Measurements from ENCODE around the gene COL8A2.

The COL8A2 gene

DNA sequence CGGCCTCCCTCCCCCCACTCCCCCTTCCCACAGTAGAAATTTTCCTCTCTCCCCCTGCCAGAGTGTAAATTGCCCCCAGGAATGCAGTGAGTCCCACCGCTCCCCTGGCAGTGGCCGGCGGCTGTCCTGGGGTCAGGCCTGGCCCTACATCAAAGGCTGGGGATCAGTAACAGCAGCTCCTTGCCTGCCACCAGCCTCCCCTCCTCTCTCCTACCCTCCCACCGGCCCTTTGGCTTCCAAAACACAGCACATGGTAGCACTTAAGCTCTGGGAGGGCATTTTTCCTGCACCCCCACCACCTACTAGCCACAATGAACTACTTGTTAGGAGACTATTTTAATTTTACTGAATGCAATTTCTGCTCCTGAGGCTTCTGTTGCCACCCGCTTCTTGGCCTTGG lies 9.0 kb upstream of the COL8A2 start:
- Mint-ChIP-seq H3K4me1 (peaks cover 13% of the 10 kb centered on the region), H3K9me3 (no peaks in the 10 kb centered on the region)
- ATAC-seq: no peak

DNA sequence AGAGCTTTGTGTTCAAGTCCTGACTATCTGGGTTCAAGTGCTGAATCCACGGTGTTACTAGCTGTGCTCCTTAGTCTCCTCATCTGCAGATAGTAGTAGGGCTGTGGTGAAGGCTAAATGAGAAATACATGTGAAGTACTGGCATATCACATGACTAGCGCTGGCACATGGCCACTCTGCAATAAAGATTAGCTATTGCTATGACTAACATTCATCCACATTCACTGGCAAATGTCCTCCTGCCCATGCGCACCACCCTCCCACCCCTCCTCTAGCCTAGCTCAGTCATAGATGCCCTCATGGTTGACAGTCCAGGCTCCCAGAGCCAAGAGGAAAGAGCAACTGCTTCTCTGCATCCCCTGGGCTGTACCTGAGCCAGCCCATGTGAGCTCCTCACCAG lies 8.5 kb upstream of the COL8A2 start:
- H3K4me3 Mint-ChIP-seq: no peak overlapping the region
- ATAC-seq (no peak), DNase-seq (no peak)
- no peaks in the 10 kb centered on the region for H3K27me3 Mint-ChIP-seq
- peaks cover 13% of the 10 kb centered on the region for H3K4me1 Mint-ChIP-seq
- no peaks in the 10 kb centered on the region for H3K9me3 Mint-ChIP-seq
- no peak overlapping the region for H3K27ac Mint-ChIP-seq

More for the DNA sequence above, 9.0 kb upstream of the COL8A2 start:
- peak overlapping the region in 1 of 2 donors; percentile 45 for H3K27ac Mint-ChIP-seq
- H3K4me3 Mint-ChIP-seq: no peak overlapping the region
- DNase-seq: no peak
- H3K27me3 Mint-ChIP-seq: no peaks in the 10 kb centered on the region

DNA sequence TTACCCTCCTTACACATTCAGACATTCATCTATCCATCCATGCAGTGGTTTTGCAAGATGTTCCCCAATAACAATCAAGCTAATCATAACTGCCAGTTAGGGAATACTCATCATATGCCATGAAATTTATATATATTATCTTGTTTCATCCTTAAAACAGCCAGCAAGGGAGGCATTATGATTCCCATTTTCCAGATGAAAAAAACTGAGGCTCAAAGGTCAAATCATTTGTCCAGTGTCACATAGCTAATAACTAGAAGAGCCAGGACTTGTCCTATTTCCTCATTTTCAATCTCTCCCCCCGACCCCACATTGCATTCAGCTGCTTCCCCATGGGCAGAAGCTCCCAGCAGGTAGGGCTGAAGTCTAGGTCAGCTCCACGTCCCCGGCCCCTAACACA lies 7.0 kb upstream of the COL8A2 start:
- peaks cover 17% of the 10 kb centered on the region for H3K4me1 Mint-ChIP-seq
- no peak overlapping the region for H3K27ac Mint-ChIP-seq
- DNase-seq (no peak), ATAC-seq (no peak)
- no peaks in the 10 kb centered on the region for H3K9me3 Mint-ChIP-seq
- no peaks in the 10 kb centered on the region for H3K27me3 Mint-ChIP-seq
- H3K4me3 Mint-ChIP-seq: no peak overlapping the region

DNA sequence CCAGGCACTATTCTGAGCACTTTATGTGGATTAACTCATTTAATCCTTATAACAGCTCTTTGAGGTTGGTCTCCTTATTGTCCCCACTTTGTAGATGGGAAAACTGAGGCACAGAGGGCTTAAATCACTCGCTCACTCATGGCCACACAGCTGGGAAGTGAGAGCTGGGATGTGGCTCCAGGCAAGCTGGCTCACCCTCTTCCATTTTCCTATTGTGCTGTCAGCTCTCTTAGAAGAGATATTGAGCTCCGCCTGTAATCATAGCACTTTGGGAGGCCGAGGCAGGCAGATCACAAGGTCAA lies 3.8 kb upstream of the COL8A2 start:
- Mint-ChIP-seq H3K9me3 (no peaks in the 10 kb centered on the region), H3K4me3 (no peak overlapping the region), H3K4me1 (peaks cover 30% of the 10 kb centered on the region), H3K27me3 (peaks cover 25% of the 10 kb centered on the region), H3K27ac (no peak overlapping the region)
- no peak for DNase-seq
- no peak for ATAC-seq

DNA sequence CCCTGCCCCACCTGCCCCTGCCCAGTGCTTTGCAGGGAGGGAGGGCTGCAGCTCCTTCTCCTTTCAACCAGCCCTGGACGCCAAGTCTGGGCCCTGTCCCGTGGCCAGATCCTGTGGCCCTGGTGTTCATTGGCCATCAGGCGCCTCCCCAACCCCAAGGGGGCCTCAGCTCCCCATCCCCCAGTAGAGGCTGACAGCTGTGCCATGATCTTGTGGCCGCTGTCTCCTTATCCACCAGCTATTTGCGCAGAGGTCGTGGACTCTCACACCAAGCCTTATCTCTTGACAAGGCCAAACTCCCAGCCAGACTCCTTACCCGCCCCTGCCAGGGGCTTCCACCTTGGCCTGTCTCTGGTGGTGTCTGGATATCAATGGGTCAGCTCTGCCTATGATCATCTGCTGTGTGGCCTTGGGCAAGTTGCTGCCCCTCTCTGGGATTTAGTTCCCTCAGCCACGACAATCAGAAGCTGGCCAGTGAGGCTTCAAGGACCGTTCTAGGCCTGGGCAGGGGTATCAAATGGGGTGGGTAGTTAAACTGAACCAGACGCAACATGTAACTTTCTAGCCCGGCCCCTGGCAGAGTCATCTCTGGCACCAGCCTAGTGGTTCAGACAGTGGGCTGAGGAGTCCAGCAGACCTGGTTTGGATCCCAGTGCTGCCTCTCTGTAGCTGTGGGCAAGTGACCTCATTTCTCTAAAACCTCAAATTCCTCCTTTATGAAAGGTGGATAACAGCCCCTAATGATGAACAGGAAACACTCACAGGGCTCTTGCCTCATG lies 3.3 kb upstream of the COL8A2 start:
- DNase-seq (no peak), ATAC-seq (no peak)
- no peak overlapping the region for H3K27ac Mint-ChIP-seq
- no peaks in the 10 kb centered on the region for H3K9me3 Mint-ChIP-seq
- H3K27me3 Mint-ChIP-seq: peaks cover 31% of the 10 kb centered on the region
- peaks cover 36% of the 10 kb centered on the region for H3K4me1 Mint-ChIP-seq
- H3K4me3 Mint-ChIP-seq: no peak overlapping the region

DNA sequence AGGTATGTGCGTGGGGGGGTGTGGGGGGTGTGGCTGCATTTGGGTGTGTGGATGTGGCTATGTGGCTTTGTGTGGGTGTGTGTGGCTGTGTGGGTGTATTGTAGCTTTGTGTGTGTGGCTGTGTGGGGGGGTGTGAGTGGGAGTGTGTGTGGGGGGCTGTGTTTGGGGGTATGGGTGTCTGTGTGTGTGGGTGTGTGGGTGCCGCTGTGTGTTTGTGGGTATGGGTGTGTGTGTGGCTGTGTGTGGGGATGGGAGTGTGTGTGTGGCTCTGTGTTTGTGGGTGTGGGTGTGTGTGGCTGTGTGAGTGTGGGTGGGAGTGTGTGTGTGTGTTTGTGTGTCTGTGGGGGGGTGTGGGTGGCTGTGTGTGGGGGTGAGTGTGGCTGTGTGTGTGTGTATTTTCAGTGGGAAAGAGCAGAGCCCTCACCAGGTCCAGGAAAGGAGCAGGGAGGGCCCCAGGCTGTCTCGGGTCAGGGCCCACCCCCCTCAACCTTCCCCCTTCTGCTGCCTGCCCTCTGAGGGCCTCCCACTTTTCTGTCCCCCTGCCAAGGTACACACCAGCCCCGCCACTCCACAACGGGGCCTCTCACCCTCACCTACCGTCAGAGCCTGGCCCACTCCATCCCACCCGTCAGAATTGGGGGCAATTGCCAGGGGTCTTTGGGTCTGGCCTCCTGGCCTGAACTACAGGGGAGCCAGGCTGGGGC lies 1.9 kb upstream of the COL8A2 start:
- no peaks in the 10 kb centered on the region for H3K9me3 Mint-ChIP-seq
- H3K4me1 Mint-ChIP-seq: peaks cover 46% of the 10 kb centered on the region
- no peak for DNase-seq
- H3K27ac Mint-ChIP-seq: no peak overlapping the region
- H3K4me3 Mint-ChIP-seq: no peak overlapping the region
- peaks cover 44% of the 10 kb centered on the region for H3K27me3 Mint-ChIP-seq
- ATAC-seq: no peak

DNA sequence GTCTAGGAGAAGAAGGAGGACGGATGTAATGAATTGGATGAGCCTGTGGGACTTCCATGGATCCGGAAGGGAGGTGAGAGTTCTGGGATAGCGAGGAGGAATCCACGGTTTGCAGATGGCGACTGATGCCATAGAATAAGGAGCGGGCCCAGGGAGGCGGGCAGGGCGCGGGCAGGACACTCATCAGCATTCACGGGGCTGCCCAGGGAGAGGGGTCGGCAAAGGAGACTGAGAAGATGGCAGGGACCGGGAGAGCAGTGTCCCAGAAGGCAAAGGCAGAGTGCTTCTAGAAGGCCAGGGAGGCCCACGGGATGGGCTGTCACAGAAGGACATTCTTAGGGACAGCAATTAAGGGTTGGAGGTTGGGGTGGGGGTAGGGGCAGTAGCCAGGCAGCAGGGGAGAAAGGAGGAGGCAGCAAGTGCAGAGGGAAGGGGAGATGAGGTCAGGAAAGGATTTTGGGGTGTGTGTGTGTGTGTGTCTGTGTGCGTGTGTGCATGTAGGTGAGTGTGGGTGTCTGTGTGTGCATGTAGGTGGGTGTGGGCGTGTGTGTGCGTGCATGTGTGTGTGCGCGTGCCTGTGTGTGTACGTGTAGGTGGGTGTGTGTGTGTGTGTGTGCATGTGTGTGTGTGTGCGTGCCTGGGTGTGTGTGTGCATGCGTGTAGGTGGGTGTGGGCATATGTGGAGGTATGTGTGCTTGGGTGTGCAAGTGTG lies 1.1 kb upstream of the COL8A2 start:
- Mint-ChIP-seq H3K27ac (peak overlapping the region; percentile 44 to 90), H3K9me3 (no peaks in the 10 kb centered on the region)
- no peak for ATAC-seq

DNA sequence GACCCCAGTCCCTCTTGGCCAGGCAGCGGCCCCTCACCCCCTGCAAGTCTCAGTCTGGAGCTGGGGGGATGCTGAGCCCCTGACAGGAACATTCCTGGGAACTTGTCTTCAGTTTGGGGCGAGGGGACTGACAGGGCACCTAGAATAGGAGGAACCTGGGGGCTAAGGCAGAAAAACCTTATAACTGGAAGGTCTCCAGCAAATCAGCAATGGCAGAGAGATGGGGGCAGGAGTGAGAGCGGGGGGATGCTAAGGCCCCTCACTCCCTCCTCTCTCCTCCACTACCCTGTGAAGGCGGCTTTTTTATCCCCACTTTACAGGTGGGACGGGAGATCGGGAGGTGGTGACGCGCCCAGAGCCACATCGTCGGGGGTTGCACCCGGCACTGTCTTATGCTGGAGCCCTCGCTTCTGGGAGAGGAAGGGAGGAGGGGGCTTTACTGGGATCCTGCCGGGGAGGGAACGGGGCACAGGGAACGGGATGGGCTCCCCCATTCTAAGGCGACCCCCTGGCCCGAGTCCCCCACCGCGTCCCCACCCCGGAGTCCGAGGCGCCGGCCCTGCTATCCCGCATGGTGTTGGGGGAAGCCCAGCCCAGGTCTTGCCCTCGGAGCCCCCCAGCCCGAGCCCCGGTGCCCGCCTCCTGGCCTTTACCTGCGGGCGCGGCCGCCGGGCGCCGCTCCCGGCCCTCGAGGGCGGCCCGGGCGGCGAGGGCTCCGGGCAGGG lies 456 bp downstream of the COL8A2 start:
- no peak for DNase-seq
- peaks cover 45% of the 10 kb centered on the region for H3K27me3 Mint-ChIP-seq
- no peak overlapping the region for H3K27ac Mint-ChIP-seq
- H3K4me3 Mint-ChIP-seq: peak overlapping the region; percentile 47 to 72
- no peaks in the 10 kb centered on the region for H3K9me3 Mint-ChIP-seq
- peaks cover 46% of the 10 kb centered on the region for H3K4me1 Mint-ChIP-seq
- peak; percentile 46 for ATAC-seq

More for the DNA sequence above, 1.1 kb upstream of the COL8A2 start:
- H3K27me3 Mint-ChIP-seq: peaks cover 45% of the 10 kb centered on the region
- H3K4me3 Mint-ChIP-seq: peak overlapping the region; percentile 23 to 78
- peaks cover 46% of the 10 kb centered on the region for H3K4me1 Mint-ChIP-seq
- no peak for DNase-seq

DNA sequence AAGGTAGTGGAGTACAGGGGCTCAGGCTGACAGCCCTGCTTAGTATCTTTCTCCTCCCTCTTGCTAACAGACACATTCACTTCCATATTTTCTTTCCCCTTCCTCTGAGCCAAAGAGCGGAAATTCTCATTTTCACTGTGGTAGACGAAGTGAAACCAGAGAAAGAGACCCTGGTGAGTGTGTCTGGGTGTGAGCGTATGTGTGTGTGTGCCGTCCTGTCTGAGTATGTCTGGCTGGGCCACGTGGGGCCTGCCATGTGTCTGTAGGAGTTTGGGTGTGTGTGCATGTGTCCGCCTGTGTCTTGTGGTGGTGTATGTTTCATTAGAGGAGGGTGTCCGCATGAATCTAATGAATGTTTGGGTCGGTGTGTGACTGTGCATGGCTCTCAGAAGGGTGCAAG lies 1.7 kb downstream of the COL8A2 start:
- ATAC-seq (peak; percentile 70), DNase-seq (no peak)
- Mint-ChIP-seq H3K27ac (peak overlapping the region in 1 of 2 donors; percentile 36), H3K4me3 (peak overlapping the region; percentile 47 to 52), H3K27me3 (peaks cover 45% of the 10 kb centered on the region), H3K9me3 (no peaks in the 10 kb centered on the region), H3K4me1 (peaks cover 46% of the 10 kb centered on the region)

DNA sequence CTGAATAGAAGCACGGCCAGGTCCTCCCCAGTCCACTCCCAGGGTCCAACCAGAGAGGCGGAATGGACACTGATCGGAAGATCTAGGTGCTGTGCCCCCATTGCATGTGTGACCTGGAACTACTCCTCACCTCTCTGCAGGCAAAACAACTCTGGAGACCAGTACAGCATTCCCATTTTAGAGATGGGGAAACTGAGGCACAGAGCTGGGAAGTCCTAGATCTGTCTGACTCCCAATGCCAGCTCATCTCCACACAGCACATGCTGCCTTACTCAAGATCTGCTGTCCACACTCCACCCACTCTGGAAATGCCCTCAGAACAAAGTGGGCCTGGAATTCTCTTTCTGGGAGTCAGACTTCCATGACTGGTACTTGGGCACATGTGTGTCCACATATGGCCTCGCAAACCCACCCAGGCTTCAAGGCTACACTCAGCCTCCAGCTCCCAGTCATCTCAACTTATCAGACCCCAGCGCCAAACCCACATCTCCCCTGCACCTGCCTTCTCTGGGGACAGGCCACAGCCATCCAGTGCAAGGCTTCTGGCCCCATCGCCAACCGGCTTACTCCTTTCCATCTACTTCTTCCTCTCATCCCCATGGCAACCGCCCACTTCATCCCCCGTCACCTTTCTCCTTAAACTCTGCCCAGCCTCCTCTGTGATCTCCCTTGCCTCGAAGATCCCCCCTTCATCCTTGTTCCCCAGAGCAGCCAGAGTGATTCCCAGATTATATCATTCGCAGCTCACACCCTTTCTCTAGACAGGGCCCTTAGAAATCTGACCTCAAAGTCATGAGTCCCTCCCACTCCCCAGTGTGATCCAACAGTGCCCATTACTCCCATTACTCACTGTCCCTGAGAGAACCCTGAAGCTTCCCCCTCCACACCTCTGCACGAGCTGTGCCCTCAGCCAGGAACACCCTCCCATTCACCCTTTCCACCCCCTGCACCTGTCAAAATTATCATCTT lies 2.7 kb downstream of the COL8A2 start:
- Mint-ChIP-seq H3K4me1 (peaks cover 45% of the 10 kb centered on the region), H3K4me3 (no peak overlapping the region), H3K27me3 (peaks cover 45% of the 10 kb centered on the region), H3K9me3 (no peaks in the 10 kb centered on the region), H3K27ac (peak overlapping the region in 1 of 2 donors; percentile 4)
- ATAC-seq (no peak), DNase-seq (no peak)

DNA sequence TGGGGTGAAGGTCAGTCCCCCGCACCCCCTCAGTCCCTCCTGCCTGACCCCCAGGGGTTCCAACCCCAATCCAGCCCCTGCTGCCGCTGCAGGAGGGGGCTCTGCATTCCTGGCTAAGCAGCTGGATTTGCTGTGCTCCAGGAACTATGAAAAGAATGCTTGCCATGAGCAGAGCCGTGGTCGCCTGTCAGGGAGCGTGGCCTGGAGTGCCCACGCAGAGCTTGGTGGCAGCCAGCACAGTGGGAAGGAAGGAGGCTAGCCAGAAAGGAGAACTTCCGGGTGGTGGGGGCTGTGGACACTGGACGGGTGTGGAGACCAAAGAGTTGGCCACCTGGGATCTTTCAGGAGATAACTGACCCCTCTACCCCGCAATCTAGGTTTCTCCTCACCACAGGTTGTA lies 5.6 kb downstream of the COL8A2 start:
- Mint-ChIP-seq H3K27me3 (peaks cover 26% of the 10 kb centered on the region), H3K4me3 (no peak overlapping the region), H3K9me3 (no peaks in the 10 kb centered on the region), H3K27ac (no peak overlapping the region), H3K4me1 (peaks cover 21% of the 10 kb centered on the region)
- DNase-seq: no peak
- no peak for ATAC-seq

DNA sequence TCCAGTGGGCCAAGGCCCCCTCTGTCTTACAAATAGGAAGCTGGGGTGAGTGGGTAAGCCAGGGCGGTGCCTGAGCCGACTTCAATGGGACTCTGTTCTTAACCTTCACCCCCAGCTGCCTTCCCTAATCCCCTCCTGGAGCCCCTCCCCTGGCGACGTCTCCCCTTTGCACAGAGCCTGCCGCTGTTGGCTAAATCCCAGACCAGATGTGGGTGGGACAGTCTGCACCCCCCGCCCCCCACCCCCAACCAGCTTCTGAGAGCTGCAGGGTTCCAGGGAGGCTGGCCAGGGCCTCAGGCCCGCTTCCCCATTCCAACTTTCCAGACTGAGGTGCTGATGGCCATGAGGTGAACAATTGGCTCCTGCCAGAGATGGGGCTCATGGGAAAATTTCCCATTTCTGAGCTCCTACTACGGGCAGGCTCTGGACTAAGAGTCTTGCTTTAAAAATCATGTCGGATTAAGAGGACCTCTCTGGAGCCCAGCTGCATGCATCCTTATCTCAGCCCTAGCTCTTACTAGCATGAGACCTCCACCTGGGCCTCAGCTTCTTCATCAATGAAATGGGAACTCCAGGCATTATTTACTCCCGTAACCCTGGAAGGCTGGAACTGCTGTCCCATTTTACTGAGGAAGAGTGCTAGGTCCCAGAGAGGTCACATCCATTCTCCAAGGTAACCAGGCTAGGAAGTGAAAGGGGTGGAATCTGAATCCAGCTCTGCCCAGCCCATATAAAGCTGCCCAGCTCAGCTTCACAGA lies 6.4 kb downstream of the COL8A2 start:
- ATAC-seq: no peak
- Mint-ChIP-seq H3K4me3 (no peak overlapping the region), H3K4me1 (peaks cover 13% of the 10 kb centered on the region), H3K9me3 (no peaks in the 10 kb centered on the region), H3K27ac (no peak overlapping the region), H3K27me3 (peaks cover 17% of the 10 kb centered on the region)
- DNase-seq: no peak

DNA sequence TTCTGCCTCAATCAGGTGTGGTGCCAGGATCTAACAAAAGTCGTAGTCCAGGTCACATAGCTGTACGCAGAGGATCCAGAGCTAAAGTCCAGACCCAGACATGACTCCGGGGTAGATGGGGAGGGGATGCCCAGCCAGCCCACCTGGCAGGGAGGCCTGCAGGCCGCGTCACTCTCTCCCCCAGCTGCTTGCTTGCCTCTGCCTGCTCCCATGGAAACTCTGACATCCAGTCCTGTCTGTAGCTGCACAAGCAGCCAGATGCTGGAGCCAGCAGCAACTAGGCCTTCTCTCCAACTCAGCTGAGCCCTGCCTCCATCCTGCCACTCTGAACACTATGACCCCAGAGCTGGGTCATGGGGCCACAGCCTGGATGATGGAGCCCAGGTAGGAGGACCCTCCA lies 8.1 kb downstream of the COL8A2 start:
- Mint-ChIP-seq H3K4me3 (no peak overlapping the region), H3K9me3 (no peaks in the 10 kb centered on the region), H3K4me1 (no peaks in the 10 kb centered on the region), H3K27ac (no peak overlapping the region), H3K27me3 (peaks cover under 1% of the 10 kb centered on the region)
- DNase-seq (no peak), ATAC-seq (no peak)

DNA sequence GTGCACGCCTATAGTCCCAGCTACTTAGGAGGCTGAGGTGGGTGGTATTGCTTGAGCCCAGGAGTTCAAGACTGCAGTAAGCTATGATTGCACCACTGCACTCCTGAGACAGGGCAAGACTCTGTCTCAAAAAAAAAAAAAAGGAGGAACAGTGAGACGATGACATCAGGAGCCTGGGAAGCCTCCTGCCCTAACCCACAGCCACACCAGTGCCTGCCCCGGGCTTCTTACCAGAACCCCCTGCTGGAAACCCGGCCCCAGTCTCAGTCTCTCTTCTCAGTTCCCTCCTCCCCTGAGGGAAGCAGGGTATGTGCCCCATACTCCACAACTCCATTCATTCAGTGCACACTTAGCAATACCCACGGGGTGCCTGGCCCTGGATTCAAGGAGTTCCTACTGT lies 9.1 kb downstream of the COL8A2 start:
- H3K9me3 Mint-ChIP-seq: no peaks in the 10 kb centered on the region
- no peak overlapping the region for H3K4me3 Mint-ChIP-seq
- peaks cover 8% of the 10 kb centered on the region for H3K4me1 Mint-ChIP-seq
- no peaks in the 10 kb centered on the region for H3K27me3 Mint-ChIP-seq
- no peak for ATAC-seq
- no peak for DNase-seq
- peak overlapping the region in 1 of 2 donors; percentile 78 for H3K27ac Mint-ChIP-seq
